CD14-positive monocyte (primary cell): ENCODE data around the gene EFCAB12. TPM values are rescaled to one million over a fixed set of nuclear protein-coding genes. Genes with fewer than 3 reads are reported as not detected.

ENCODE experiments used
- DNase-seq, 3 donors: peaks; one replicate each; pipeline ENCODE4 v3.0.0-alpha.2; 2011 to 2022
- H2AFZ ChIP-seq: 2 replicates; pipeline ENCODE4 v1.6.0; 2012; ENCODE audit warnings: mild to moderate bottlenecking, low read depth, low read length, inconsistent platforms; ENCODE audit not compliant: insufficient read depth, poor library complexity, severe bottlenecking
- H3K27ac ChIP-seq, 2 donors: 1 replicate in 1 of 2; 2 replicates in 1 of 2; pipeline ENCODE4 v1.5.1; 2012 to 2013; ENCODE audit warnings: low read length in 2 of 2, control low read depth in 1 of 2, inconsistent platforms in 1 of 2, low read depth in 1 of 2, mild to moderate bottlenecking in 1 of 2
- H3K27me3 ChIP-seq, 2 donors: one replicate each; pipeline versions ENCODE4 v1.6.0 to v1.6.1; 2011 to 2013; ENCODE audit warnings: low read length in 2 of 2; ENCODE audit not compliant: control insufficient read depth in 2 of 2, insufficient read depth in 2 of 2
- H3K36me3 ChIP-seq, 2 donors: replicated peaks in 1 of 2; 1 replicate in 1 of 2; 2 replicates in 1 of 2; pipeline versions ENCODE4 v1.5.1 to v1.6.1; 2012 to 2013; ENCODE audit warnings: low read length in 2 of 2, control low read depth in 1 of 2, inconsistent platforms in 1 of 2, mild to moderate bottlenecking in 1 of 2; ENCODE audit not compliant: insufficient read depth in 2 of 2, control insufficient read depth in 1 of 2
- H3K4me1 ChIP-seq, 2 donors: 1 replicate in 1 of 2; 2 replicates in 1 of 2; pipeline versions ENCODE4 v1.5.1 to v1.6.1; 2012 to 2013; ENCODE audit warnings: low read length in 2 of 2, control low read depth in 1 of 2, inconsistent platforms in 1 of 2, mild to moderate bottlenecking in 1 of 2, moderate library complexity in 1 of 2; ENCODE audit not compliant: insufficient read depth in 2 of 2, control insufficient read depth in 1 of 2
- H3K4me2 ChIP-seq: replicated peaks from 2 replicates; pipeline ENCODE3; 2012; ENCODE audit warnings: low read length, moderate library complexity, mild to moderate bottlenecking; ENCODE audit not compliant: poor library complexity, severe bottlenecking; ENCODE audit errors: extremely low read depth
- H3K4me3 ChIP-seq, 3 experiments: fragments of 200-600 bp in 1 of 3; sonication (generic) in 1 of 3; replicated peaks in 1 of 3; 1 replicate in 2 of 3; 2 replicates in 1 of 3; pipeline ENCODE4 v1.5.1; 2011 to 2013; ENCODE audit warnings: low read length in 3 of 3, mild to moderate bottlenecking in 3 of 3, control low read depth in 2 of 3, low read depth in 2 of 3, inconsistent platforms in 1 of 3, moderate library complexity in 1 of 3
- H3K79me2 ChIP-seq: 2 replicates; pipeline ENCODE4 v1.6.0; 2012; ENCODE audit warnings: mild to moderate bottlenecking, control low read depth, inconsistent platforms, low read length, moderate library complexity; ENCODE audit not compliant: insufficient read depth
- H3K9ac ChIP-seq: 2 replicates; pipeline ENCODE4 v1.6.0; 2017; ENCODE audit warnings: low read length, mild to moderate bottlenecking; ENCODE audit not compliant: insufficient read depth, poor library complexity, severe bottlenecking
- H3K9me3 ChIP-seq, 2 donors: replicated peaks in 1 of 2; 1 replicate in 1 of 2; 2 replicates in 1 of 2; pipeline versions ENCODE4 v1.5.1 to v1.6.1; 2012 to 2013; ENCODE audit warnings: low read length in 2 of 2, control low read depth in 1 of 2; ENCODE audit not compliant: control insufficient read depth in 1 of 2, insufficient read depth in 1 of 2
- H4K20me1 ChIP-seq: 2 replicates; pipeline ENCODE4 v1.6.0; 2012; ENCODE audit warnings: mild to moderate bottlenecking, low read length, control low read depth, moderate library complexity; ENCODE audit not compliant: insufficient read depth
- H3K27ac Mint-ChIP-seq, 7 donors: one replicate each; pipeline ENCODE4 v1.8.0; 2020; ENCODE audit warnings: mild to moderate bottlenecking in 7 of 7, mixed read lengths in 7 of 7, moderate library complexity in 6 of 7, inconsistent platforms in 2 of 7
- H3K27me3 Mint-ChIP-seq, 3 donors: one replicate each; pipeline ENCODE4 v1.8.0; 2021 to 2022; ENCODE audit warnings: low read depth in 3 of 3, mild to moderate bottlenecking in 3 of 3, mixed read lengths in 3 of 3, moderate library complexity in 3 of 3, inconsistent platforms in 1 of 3
- H3K36me3 Mint-ChIP-seq, 2 donors: one replicate each; pipeline ENCODE4 v1.8.0; 2020; ENCODE audit warnings: mixed read lengths in 2 of 2, inconsistent platforms in 1 of 2, mild to moderate bottlenecking in 1 of 2
- H3K4me1 Mint-ChIP-seq: one replicate; pipeline ENCODE4 v1.8.0; 2020; ENCODE audit warnings: mild to moderate bottlenecking, mixed read lengths
- H3K4me3 Mint-ChIP-seq, 2 donors: one replicate each; pipeline ENCODE4 v1.8.0; 2020; ENCODE audit warnings: mild to moderate bottlenecking in 2 of 2, mixed read lengths in 2 of 2, moderate library complexity in 1 of 2
- H3K9me3 Mint-ChIP-seq, 7 donors: one replicate each; pipeline ENCODE4 v1.8.0; 2020 to 2022; ENCODE audit warnings: mixed read lengths in 7 of 7, mild to moderate bottlenecking in 6 of 7, moderate library complexity in 6 of 7, inconsistent platforms in 2 of 7
- WGBS: methylation state at CpG from one replicate; pipeline ENCODE4 v1.1.5; 2013; ENCODE audit warnings: missing lambda C conversion rate; ENCODE audit not compliant: insufficient coverage; 5-methylcytosine and 5-hydroxymethylcytosine counted together
- intact Hi-C, 2 donors: fragments of 100-400 bp; cut with micrococcal nuclease; formaldehyde crosslinking; loops; one replicate each; pipeline versions ENCODE4 v1.15.0 to v1.15.1; 2023
- polyA plus RNA-seq, 3 donors: library from polyadenylated mRNA; depleted of rRNA in 1 of 3; unstranded in 2 of 3; stranded (reverse) in 1 of 3; fragments of 300-500 nt in 2 of 3; fragments of >200 nt in 1 of 3; fragmentation: Illumina TruSeq in 2 of 3; gene quantifications; 1 replicate in 2 of 3; 2 replicates in 1 of 3; pipeline ENCODE4 v1.2.3, GENCODE V29; 2012 to 2021
- TF ChIP-seq, protein P1 (sequence below): fragments of 200-600 bp; IDR thresholded peaks from one replicate; pipeline ENCODE4 v1.8.0; 2022; ENCODE audit warnings: antibody characterized with exemption, mild to moderate bottlenecking

The EFCAB12 gene
- polyA plus RNA-seq, 3 donors = 0.35 TPM; not detected in 2

GRCh38 chr3:129419476-129419875 lies 9.0 kb downstream of the EFCAB12 start:
- H3K4me2 ChIP-seq = no peak overlapping the region
- no peak for DNase-seq
- intact Hi-C loops = no loop called here
- no peak overlapping the region for H2AFZ ChIP-seq
- no peaks in the 10 kb centered on the region for H3K36me3 ChIP-seq
- TF ChIP-seq, protein P1, sequence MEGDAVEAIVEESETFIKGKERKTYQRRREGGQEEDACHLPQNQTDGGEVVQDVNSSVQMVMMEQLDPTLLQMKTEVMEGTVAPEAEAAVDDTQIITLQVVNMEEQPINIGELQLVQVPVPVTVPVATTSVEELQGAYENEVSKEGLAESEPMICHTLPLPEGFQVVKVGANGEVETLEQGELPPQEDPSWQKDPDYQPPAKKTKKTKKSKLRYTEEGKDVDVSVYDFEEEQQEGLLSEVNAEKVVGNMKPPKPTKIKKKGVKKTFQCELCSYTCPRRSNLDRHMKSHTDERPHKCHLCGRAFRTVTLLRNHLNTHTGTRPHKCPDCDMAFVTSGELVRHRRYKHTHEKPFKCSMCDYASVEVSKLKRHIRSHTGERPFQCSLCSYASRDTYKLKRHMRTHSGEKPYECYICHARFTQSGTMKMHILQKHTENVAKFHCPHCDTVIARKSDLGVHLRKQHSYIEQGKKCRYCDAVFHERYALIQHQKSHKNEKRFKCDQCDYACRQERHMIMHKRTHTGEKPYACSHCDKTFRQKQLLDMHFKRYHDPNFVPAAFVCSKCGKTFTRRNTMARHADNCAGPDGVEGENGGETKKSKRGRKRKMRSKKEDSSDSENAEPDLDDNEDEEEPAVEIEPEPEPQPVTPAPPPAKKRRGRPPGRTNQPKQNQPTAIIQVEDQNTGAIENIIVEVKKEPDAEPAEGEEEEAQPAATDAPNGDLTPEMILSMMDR = no peak
- Mint-ChIP-seq H3K9me3 (peaks cover 2 to 8% (median 3%) of the 10 kb centered on the region in 7 donors), H3K27ac (no peak overlapping the region), H3K4me1 (peaks cover 10% of the 10 kb centered on the region), H3K36me3 (peaks cover 0 to 2% of the 10 kb centered on the region in 2 donors), H3K27me3 (peaks cover 0 to 1% (median 0%) of the 10 kb centered on the region in 3 donors), H3K4me3 (no peak overlapping the region)
- H3K27ac ChIP-seq = no peak overlapping the region
- H3K9me3 ChIP-seq = peaks cover 0 to 6% of the 10 kb centered on the region in 2 donors
- H3K9ac ChIP-seq = no peak overlapping the region
- peaks cover 8 to 9% of the 10 kb centered on the region in 2 donors for H3K4me1 ChIP-seq
- H3K27me3 ChIP-seq = no peaks in the 10 kb centered on the region
- no peak overlapping the region for H3K4me3 ChIP-seq
- 97% methylated on average over 3 of the region's 4 CpGs for WGBS
- no peaks in the 10 kb centered on the region for H4K20me1 ChIP-seq
- no peaks in the 10 kb centered on the region for H3K79me2 ChIP-seq

- no peak overlapping the region for H3K4me2 ChIP-seq
- no peaks in the 10 kb centered on the region for H4K20me1 ChIP-seq
- Mint-ChIP-seq H3K4me1 (no peaks in the 10 kb centered on the region), H3K36me3 (no peaks in the 10 kb centered on the region), H3K27me3 (peaks cover 0 to 3% (median 1%) of the 10 kb centered on the region in 3 donors), H3K4me3 (no peak overlapping the region), H3K9me3 (peaks cover 0 to 2% (median 0%) of the 10 kb centered on the region in 7 donors), H3K27ac (no peak overlapping the region)
- H2AFZ ChIP-seq = no peak overlapping the region
- no peaks in the 10 kb centered on the region for H3K4me1 ChIP-seq
- no peaks in the 10 kb centered on the region for H3K36me3 ChIP-seq
- TF ChIP-seq, protein P1 = no peak
- H3K4me3 ChIP-seq = no peak overlapping the region
- H3K79me2 ChIP-seq = no peaks in the 10 kb centered on the region
- H3K9ac ChIP-seq = no peak overlapping the region
- no peak overlapping the region for H3K27ac ChIP-seq
- H3K9me3 ChIP-seq = no peaks in the 10 kb centered on the region
- 94% methylated on average over 12 of the region's 14 CpGs for WGBS
- no peak for DNase-seq
- intact Hi-C loops = no loop called here
- no peaks in the 10 kb centered on the region for H3K27me3 ChIP-seq
These were observed 10.1 kb downstream of the EFCAB12 start for GRCh38 chr3:129418041-129418973.
